Neuronal stem cell (in vitro differentiated cells): ENCODE results near the gene ISL2.
A peak's percentile ranks its signal among the peaks of the same experiment; 100 is the strongest.
"Not testable (repeated sequence)": the region's sequence is repeated elsewhere in the genome, so short reads cannot be mapped to it uniquely, and the experiment has no call there.

Experiments
- DNase-seq: peaks from one replicate; pipeline ENCODE4 v3.0.0-alpha.2; 2013; ENCODE audit warnings: low spot score
- H2AFZ ChIP-seq: one replicate; pipeline ENCODE4 v1.6.1; 2013; ENCODE audit warnings: mild to moderate bottlenecking, low read length, inconsistent platforms
- H2AK5ac ChIP-seq: 2 replicates; pipeline ENCODE4 v1.6.1; 2013; ENCODE audit warnings: low read depth, mild to moderate bottlenecking, inconsistent platforms, low read length, moderate library complexity, mixed read lengths
- H2BK120ac ChIP-seq: 2 replicates; pipeline ENCODE4 v1.6.1; 2013; ENCODE audit warnings: low read depth, mild to moderate bottlenecking, inconsistent platforms, low read length, moderate library complexity, mixed read lengths
- H2BK12ac ChIP-seq: one replicate; pipeline ENCODE4 v1.6.1; 2013; ENCODE audit warnings: low read length, inconsistent platforms
- H2BK15ac ChIP-seq: 2 replicates; pipeline ENCODE4 v1.6.1; 2013; ENCODE audit warnings: mild to moderate bottlenecking, low read length, inconsistent platforms, mixed read lengths
- H2BK5ac ChIP-seq: one replicate; pipeline ENCODE4 v1.6.1; 2013; ENCODE audit warnings: inconsistent platforms, mild to moderate bottlenecking, low read length, moderate library complexity
- H3K14ac ChIP-seq: one replicate; pipeline ENCODE4 v1.6.1; 2013; ENCODE audit warnings: low read length, inconsistent platforms
- H3K18ac ChIP-seq: 2 replicates; pipeline ENCODE4 v1.6.1; 2013; ENCODE audit warnings: low read length, inconsistent platforms
- H3K23ac ChIP-seq: 2 replicates; pipeline ENCODE4 v1.6.1; 2013; ENCODE audit warnings: low read depth, mild to moderate bottlenecking, mixed read lengths, low read length, inconsistent platforms; ENCODE audit not compliant: poor library complexity
- H3K27ac ChIP-seq: replicated peaks from 3 replicates; pipeline ENCODE4 v1.5.1; 2013; ENCODE audit warnings: low read length, inconsistent platforms
- H3K27me3 ChIP-seq, 3 experiments: 2 replicates each; pipeline ENCODE4 v1.6.1; 2013; ENCODE audit warnings: low read length in 3 of 3, mild to moderate bottlenecking in 2 of 3, inconsistent platforms in 1 of 3, low read depth in 1 of 3, mixed read lengths in 1 of 3, moderate library complexity in 1 of 3; ENCODE audit not compliant: control insufficient read depth in 3 of 3, insufficient read depth in 3 of 3
- H3K36me3 ChIP-seq, 2 donors: replicated peaks in 1 of 2; 2 replicates each; pipeline ENCODE4 v1.6.1; 2013; ENCODE audit warnings: low read length in 2 of 2; ENCODE audit not compliant: control insufficient read depth in 2 of 2, insufficient read depth in 2 of 2
- H3K4ac ChIP-seq: 2 replicates; pipeline ENCODE4 v1.6.1; 2013; ENCODE audit warnings: inconsistent platforms, mild to moderate bottlenecking, low read length, moderate library complexity
- H3K4me1 ChIP-seq, 2 donors: 1 replicate in 1 of 2; 2 replicates in 1 of 2; pipeline ENCODE4 v1.6.1; 2013; ENCODE audit warnings: low read length in 2 of 2, low read depth in 1 of 2; ENCODE audit not compliant: control insufficient read depth in 2 of 2, insufficient read depth in 1 of 2
- H3K4me2 ChIP-seq: one replicate; pipeline ENCODE4 v1.6.1; 2013; ENCODE audit warnings: mild to moderate bottlenecking, low read length, inconsistent platforms; ENCODE audit not compliant: insufficient read depth, poor library complexity, severe bottlenecking
- H3K4me3 ChIP-seq, 2 donors: 2 replicates each; pipeline ENCODE4 v1.5.1; 2013; ENCODE audit warnings: low read length in 2 of 2, mild to moderate bottlenecking in 2 of 2, inconsistent platforms in 1 of 2, moderate library complexity in 1 of 2
- H3K79me1 ChIP-seq: one replicate; pipeline ENCODE4 v1.6.1; 2013; ENCODE audit warnings: low read depth, mild to moderate bottlenecking, inconsistent platforms, low read length, moderate library complexity
- H3K9ac ChIP-seq: one replicate; pipeline ENCODE4 v1.6.1; 2013; ENCODE audit warnings: mild to moderate bottlenecking, low read depth, low read length, inconsistent platforms; ENCODE audit not compliant: poor library complexity
- H3K9me3 ChIP-seq, 2 donors: replicated peaks in 1 of 2; 2 replicates each; pipeline versions ENCODE3 to v1.6.1; 2013; ENCODE audit warnings: low read length in 2 of 2, mild to moderate bottlenecking in 2 of 2, inconsistent platforms in 1 of 2, low read depth in 1 of 2, mixed read lengths in 1 of 2, moderate library complexity in 1 of 2; ENCODE audit not compliant: control insufficient read depth in 2 of 2, insufficient read depth in 1 of 2
- H4K8ac ChIP-seq: one replicate; pipeline ENCODE4 v1.6.1; 2013; ENCODE audit warnings: low read depth, mild to moderate bottlenecking, inconsistent platforms, low read length, moderate library complexity
- H4K91ac ChIP-seq: one replicate; pipeline ENCODE4 v1.6.1; 2013; ENCODE audit warnings: low read length, low read depth, mild to moderate bottlenecking, inconsistent platforms; ENCODE audit not compliant: poor library complexity
- WGBS, 2 donors: extraction: QIAGEN DNeasy Blood & Tissue Kit; methylation state at CpG; one replicate each; pipeline ENCODE4 v1.1.7; 2013; ENCODE audit warnings: missing lambda C conversion rate in 2 of 2, mixed read lengths in 1 of 2; ENCODE audit not compliant: insufficient read length in 2 of 2, insufficient replicate concordance in 1 of 2; ENCODE audit errors: extremely low coverage in 2 of 2; 5-methylcytosine and 5-hydroxymethylcytosine counted together

The ISL2 gene

DNA sequence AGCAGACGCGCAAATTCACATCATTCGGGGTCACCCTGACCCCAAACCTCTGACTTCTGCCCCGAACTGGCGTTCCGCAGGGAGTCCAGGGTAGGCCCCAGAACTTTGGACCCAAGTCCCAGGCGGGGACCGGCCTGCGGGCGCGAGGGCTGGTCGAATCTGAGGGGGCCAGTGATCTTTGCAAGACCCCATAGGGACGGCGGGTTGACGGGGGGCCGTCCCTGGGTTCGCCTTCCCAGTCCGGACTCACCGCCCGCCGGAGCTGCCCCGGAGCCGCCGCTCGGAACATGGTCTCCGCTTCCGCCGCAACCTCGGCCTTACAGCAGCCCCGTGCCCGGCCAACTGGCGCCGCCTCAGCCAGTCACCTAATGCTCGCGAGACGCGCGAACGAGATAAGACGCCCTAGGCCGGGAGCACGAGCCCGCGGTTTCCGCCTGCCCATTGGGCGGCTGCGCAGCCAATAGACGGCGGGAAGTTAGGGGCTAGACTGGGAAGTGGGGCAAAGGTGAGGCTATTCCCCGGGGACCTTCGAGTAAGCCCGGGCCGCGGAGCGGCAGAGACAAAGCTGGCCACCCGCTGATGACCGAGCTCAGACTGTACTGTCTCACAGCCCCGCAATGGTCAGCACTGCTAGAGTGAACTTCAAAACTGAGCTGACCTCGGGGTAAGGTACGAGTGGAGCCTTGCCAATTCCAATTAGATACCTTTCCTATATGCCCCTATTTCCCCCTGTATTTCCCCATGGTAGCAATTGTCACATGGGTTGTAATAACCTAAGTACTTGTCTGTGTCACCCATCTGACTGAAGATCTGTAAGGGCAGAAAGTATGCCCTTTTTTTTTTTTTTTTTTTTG lies 25.2 kb upstream of the ISL2 start, which contains the start of gene ETFA:
Gene ETFA, minus strand, starts transcription at position 370 of the 854 bp plus-strand sequence. Its CDS starts 81 bp downstream, at position 289.
- Histone ChIP-seq H3K4me3 (peak within 1 kb of the TSS; percentile 92 to 96), H3K14ac (peak within 1 kb of the TSS; percentile 38), H3K27me3 (peaks cover 0 to 21% (median 0%) of the 10 kb centered on the region in 3 experiments), H3K4me1 (peaks cover 2 to 6% of the 10 kb centered on the region in 2 donors), H3K18ac (peak within 1 kb of the TSS; percentile 96), H2BK15ac (peak within 1 kb of the TSS; percentile 77), H2AK5ac (peak within 1 kb of the TSS; percentile 88), H2BK5ac (no peak within 1 kb of the TSS), H3K4me2 (peak within 1 kb of the TSS; percentile 91), H2BK120ac (no peak within 1 kb of the TSS), H3K9ac (peak within 1 kb of the TSS; percentile 96), H2AFZ (peak within 1 kb of the TSS; percentile 93), H3K79me1 (no peaks in the 10 kb centered on the region), H4K91ac (peak within 1 kb of the TSS; percentile 92), H3K23ac (peak within 1 kb of the TSS; percentile 86), H3K4ac (peak within 1 kb of the TSS; percentile 53), H4K8ac (no peak within 1 kb of the TSS), H3K36me3 (no peaks in the 10 kb centered on the region), H3K9me3 (no peaks in the 10 kb centered on the region), H2BK12ac (no peak within 1 kb of the TSS), H3K27ac (peak within 1 kb of the TSS; percentile 56)
- no CpG with 5 or more reads among the region's 60 CpGs for WGBS, 2 donors
- peak; percentile 90 for DNase-seq

- WGBS, 2 donors, result no CpG with 5 or more reads among the region's 7 CpGs
- H3K4me3 ChIP-seq, result no peak overlapping the region
- no peak overlapping the region for H2BK5ac ChIP-seq
- no peak overlapping the region for H3K4me2 ChIP-seq
- no peak overlapping the region for H3K18ac ChIP-seq
- no peak overlapping the region for H4K8ac ChIP-seq
- H3K36me3 ChIP-seq, result no peaks in the 10 kb centered on the region
- H3K9ac ChIP-seq, result no peak overlapping the region
- no peak overlapping the region for H2BK12ac ChIP-seq
- H3K14ac ChIP-seq, result no peak overlapping the region
- H3K9me3 ChIP-seq, result no peaks in the 10 kb centered on the region
- H3K4ac ChIP-seq, result no peak overlapping the region
- no peaks in the 10 kb centered on the region for H3K79me1 ChIP-seq
- no peak overlapping the region for H2AFZ ChIP-seq
- no peak overlapping the region for H2BK120ac ChIP-seq
- H3K23ac ChIP-seq, result no peak overlapping the region
- peaks cover 2 to 6% of the 10 kb centered on the region in 2 donors for H3K4me1 ChIP-seq
- no peak overlapping the region for H4K91ac ChIP-seq
- peak overlapping the region; percentile 77 for H2BK15ac ChIP-seq
- peaks cover 0 to 33% (median 0%) of the 10 kb centered on the region in 3 experiments for H3K27me3 ChIP-seq
- no peak overlapping the region for H3K27ac ChIP-seq
- DNase-seq, result no peak
- H2AK5ac ChIP-seq, result no peak overlapping the region
These were observed 23.9 kb upstream of the ISL2 start for GRCh38 chr15:76312540-76313174.

GRCh38 chr15:76313175-76313567 lies 23.4 kb upstream of the ISL2 start:
- not testable (repeated sequence) for H3K4me3 ChIP-seq, H2AFZ ChIP-seq, H4K91ac ChIP-seq, H3K18ac ChIP-seq, H3K23ac ChIP-seq, H3K14ac ChIP-seq, H3K4me1 ChIP-seq, H2BK5ac ChIP-seq, H3K9ac ChIP-seq, H3K4me2 ChIP-seq, H4K8ac ChIP-seq, H2BK15ac ChIP-seq, H3K79me1 ChIP-seq, DNase-seq, H3K9me3 ChIP-seq, H3K27ac ChIP-seq, H2BK12ac ChIP-seq, H2AK5ac ChIP-seq, H2BK120ac ChIP-seq, H3K4ac ChIP-seq, H3K36me3 ChIP-seq
- WGBS, 2 donors, result no CpG with 5 or more reads among the region's 4 CpGs
- H3K27me3 ChIP-seq, result peaks cover 0 to 38% (median 0%) of the 10 kb centered on the region in 3 experiments

DNA sequence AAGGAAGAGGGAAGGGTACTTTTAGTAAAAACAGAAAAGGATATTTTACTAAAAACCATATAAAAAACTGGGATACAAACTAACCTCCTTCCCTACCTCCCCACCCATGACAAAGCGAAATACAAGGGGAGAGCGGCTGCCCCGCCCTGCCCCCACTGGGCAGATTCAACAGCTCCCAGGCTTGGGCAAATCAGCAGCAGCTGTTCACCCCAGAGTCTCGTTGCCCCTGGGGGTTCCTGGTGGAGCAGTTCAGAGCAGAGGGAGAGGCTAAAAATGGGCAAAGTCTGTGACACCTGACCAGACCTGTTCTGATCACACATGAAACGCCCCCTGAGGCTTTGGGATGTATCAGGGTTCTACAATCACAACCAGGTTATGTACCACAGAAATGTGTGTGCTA lies 22.8 kb upstream of the ISL2 start:
- no peaks in the 10 kb centered on the region for H3K36me3 ChIP-seq
- no peak overlapping the region for H2AK5ac ChIP-seq

More for the DNA sequence above, 22.8 kb upstream of the ISL2 start:
- Histone ChIP-seq H4K8ac (no peak overlapping the region), H2AFZ (no peak overlapping the region), H3K14ac (no peak overlapping the region), H3K4me2 (no peak overlapping the region), H4K91ac (no peak overlapping the region), H2BK5ac (no peak overlapping the region), H3K79me1 (no peaks in the 10 kb centered on the region), H3K9ac (no peak overlapping the region), H3K27ac (no peak overlapping the region), H3K18ac (no peak overlapping the region), H2BK120ac (no peak overlapping the region), H2BK12ac (no peak overlapping the region), H3K4me3 (no peak overlapping the region), H3K4me1 (peaks cover 2 to 6% of the 10 kb centered on the region in 2 donors), H3K4ac (no peak overlapping the region), H3K27me3 (peaks cover 0 to 38% (median 0%) of the 10 kb centered on the region in 3 experiments), H3K9me3 (no peaks in the 10 kb centered on the region), H2BK15ac (no peak overlapping the region), H3K23ac (no peak overlapping the region)
- DNase-seq, result no peak
- WGBS, 2 donors, result no CpG with 5 or more reads among the region's 5 CpGs
